GM18502 (cell line): Measurements from ENCODE around the gene CEMP1.
A peak's percentile ranks its signal among the peaks of the same experiment; 100 is the strongest.
"Not testable (repeated sequence)": the region's sequence is repeated elsewhere in the genome, so short reads cannot be mapped to it uniquely, and the experiment has no call there.

Experiments
- ATAC-seq: cut with Tn5 transposase; IDR thresholded peaks from one replicate; pipeline ENCODE4 v1.9.1; 2021; ENCODE audit warnings: mild to moderate bottlenecking; ENCODE audit not compliant: unreplicated experiment, poor library complexity

The CEMP1 gene

GRCh38 chr16:2537451-2538379 is 6.5 kb upstream of the CEMP1 start, which contains the start of gene PDPK1:
TSS of gene PDPK1 (plus strand) at chr16:2538021. CDS start at chr16:2538113, 92 bp downstream.
- peak; percentile 86 for ATAC-seq

- no peak for ATAC-seq
Measured at GRCh38 chr16:2535625-2536013, 4.4 kb upstream of the CEMP1 start.

GRCh38 chr16:2534335-2534734 is 3.1 kb upstream of the CEMP1 start:
- ATAC-seq: not testable (repeated sequence)

GRCh38 chr16:2533912-2534311 is 2.7 kb upstream of the CEMP1 start:
- no peak for ATAC-seq

- not testable (repeated sequence) for ATAC-seq
Measured at GRCh38 chr16:2533142-2533755, 2.0 kb upstream of the CEMP1 start.

GRCh38 chr16:2532494-2533141 is 1.4 kb upstream of the CEMP1 start:
- ATAC-seq: no peak

- ATAC-seq: peak; percentile 83
Measured at GRCh38 chr16:2531696-2532493, 687 bp upstream of the CEMP1 start.

GRCh38 chr16:2530629-2531318 is 434 bp downstream of the CEMP1 start:
- no peak for ATAC-seq

- no peak for ATAC-seq
Measured at GRCh38 chr16:2529961-2530628, 1.1 kb downstream of the CEMP1 start.

- ATAC-seq: no peak
Measured at GRCh38 chr16:2529061-2529931, 1.9 kb downstream of the CEMP1 start.

- ATAC-seq: no peak
Measured at GRCh38 chr16:2528161-2529060, 2.8 kb downstream of the CEMP1 start.

GRCh38 chr16:2527784-2528100 is 3.5 kb downstream of the CEMP1 start:
- ATAC-seq: no peak

- ATAC-seq: no peak
Measured at GRCh38 chr16:2527071-2527783, 4.0 kb downstream of the CEMP1 start.

- ATAC-seq: no peak
Measured at GRCh38 chr16:2526135-2526534, 5.1 kb downstream of the CEMP1 start.

- no peak for ATAC-seq
Measured at GRCh38 chr16:2524339-2524938, 6.8 kb downstream of the CEMP1 start.

- ATAC-seq: no peak
Measured at GRCh38 chr16:2523801-2524231, 7.4 kb downstream of the CEMP1 start.
